Measurements from ENCODE around the gene DNM3. TPM values are rescaled to one million over a fixed set of nuclear protein-coding genes. Genes with fewer than 3 reads are reported as not detected.

DNM3 gene
- total and polyA plus RNA-seq, 10 of the 15 experiments (the other 5 are each of a cell fraction or from before 2014, with no cell fraction given), result 0.03 to 1.5 (median 0.08) TPM; not detected in 3

DNA sequence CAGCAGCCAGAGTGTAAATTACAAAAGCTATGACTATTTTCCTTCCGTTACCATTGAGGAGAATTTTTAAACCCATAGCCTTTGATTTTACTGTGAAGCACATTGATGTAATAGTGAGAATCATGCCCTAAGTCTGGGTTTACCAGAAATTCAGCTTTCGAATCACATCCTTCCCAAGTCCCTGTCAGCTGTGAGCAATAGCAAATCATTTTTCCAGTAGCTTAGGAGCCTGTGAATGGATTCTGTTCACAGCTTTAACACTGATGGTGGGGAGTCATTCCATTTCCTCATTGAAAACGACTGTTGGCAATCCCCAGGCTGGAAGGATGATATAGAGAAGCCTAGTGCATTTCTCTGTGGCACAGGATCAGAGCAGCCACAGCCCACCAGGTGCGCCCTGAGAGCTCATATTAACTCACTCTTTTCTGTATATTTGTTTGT lies 497.0 kb downstream of the DNM3 start (continued):
- TF ChIP-seq CBFB (IDR thresholded peaks at IDR 0.05; ENCODE audit: low read depth), result 0 out of 2 replicates have a peak, but pooled peaks have one; percentile 32
- TF ChIP-seq MTA2 (IDR thresholded peaks at IDR 0.05; ENCODE audit: low read depth), result peak; percentile 42; the same call in 1 of the 2 replicates
- TF ChIP-seq BMI1 (IDR thresholded peaks at IDR 0.05; ENCODE audit: borderline replicate concordance), result no peak
- TF ChIP-seq MYC (IDR thresholded peaks at IDR 0.05; ENCODE audit: insufficient read depth, insufficient read length, insufficient replicate concordance, low read length, severe bottlenecking), result no peak
- TF ChIP-seq CEBPB (IDR thresholded peaks at IDR 0.05; ENCODE audit: borderline replicate concordance in 1 of 2, low read depth in 2 of 2, low read length in 2 of 2), result no peak
- TF ChIP-seq NFYB (IDR thresholded peaks at IDR 0.05; ENCODE audit: insufficient read depth, low read depth, low read length), result no peak
- TF ChIP-seq EGR1 (IDR thresholded peaks at IDR 0.05; ENCODE audit: borderline replicate concordance in 1 of 2, low read depth in 2 of 2, low read length in 2 of 2), result no peak
- no peak for TF ChIP-seq SUZ12 (IDR thresholded peaks at IDR 0.05; ENCODE audit: unreplicated experiment)
- TF ChIP-seq, protein P1, sequence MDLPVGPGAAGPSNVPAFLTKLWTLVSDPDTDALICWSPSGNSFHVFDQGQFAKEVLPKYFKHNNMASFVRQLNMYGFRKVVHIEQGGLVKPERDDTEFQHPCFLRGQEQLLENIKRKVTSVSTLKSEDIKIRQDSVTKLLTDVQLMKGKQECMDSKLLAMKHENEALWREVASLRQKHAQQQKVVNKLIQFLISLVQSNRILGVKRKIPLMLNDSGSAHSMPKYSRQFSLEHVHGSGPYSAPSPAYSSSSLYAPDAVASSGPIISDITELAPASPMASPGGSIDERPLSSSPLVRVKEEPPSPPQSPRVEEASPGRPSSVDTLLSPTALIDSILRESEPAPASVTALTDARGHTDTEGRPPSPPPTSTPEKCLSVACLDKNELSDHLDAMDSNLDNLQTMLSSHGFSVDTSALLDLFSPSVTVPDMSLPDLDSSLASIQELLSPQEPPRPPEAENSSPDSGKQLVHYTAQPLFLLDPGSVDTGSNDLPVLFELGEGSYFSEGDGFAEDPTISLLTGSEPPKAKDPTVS (IDR thresholded peaks at IDR 0.05; ENCODE audit: low read depth, low read length), result no peak
- no peak for TF ChIP-seq NFXL1 (IDR thresholded peaks at IDR 0.05; ENCODE audit: borderline replicate concordance)
- no peak for TF ChIP-seq TCF3 (IDR thresholded peaks at IDR 0.05; ENCODE audit: borderline replicate concordance, insufficient read depth, low read depth, low read length)
- no peak for TF ChIP-seq TARDBP (IDR thresholded peaks at IDR 0.05; ENCODE audit: borderline replicate concordance)
- TF ChIP-seq SPI1 (IDR thresholded peaks at IDR 0.05; ENCODE audit: borderline replicate concordance, insufficient read depth, low read depth, low read length), result peak; percentile 47
- TF ChIP-seq, protein P2, sequence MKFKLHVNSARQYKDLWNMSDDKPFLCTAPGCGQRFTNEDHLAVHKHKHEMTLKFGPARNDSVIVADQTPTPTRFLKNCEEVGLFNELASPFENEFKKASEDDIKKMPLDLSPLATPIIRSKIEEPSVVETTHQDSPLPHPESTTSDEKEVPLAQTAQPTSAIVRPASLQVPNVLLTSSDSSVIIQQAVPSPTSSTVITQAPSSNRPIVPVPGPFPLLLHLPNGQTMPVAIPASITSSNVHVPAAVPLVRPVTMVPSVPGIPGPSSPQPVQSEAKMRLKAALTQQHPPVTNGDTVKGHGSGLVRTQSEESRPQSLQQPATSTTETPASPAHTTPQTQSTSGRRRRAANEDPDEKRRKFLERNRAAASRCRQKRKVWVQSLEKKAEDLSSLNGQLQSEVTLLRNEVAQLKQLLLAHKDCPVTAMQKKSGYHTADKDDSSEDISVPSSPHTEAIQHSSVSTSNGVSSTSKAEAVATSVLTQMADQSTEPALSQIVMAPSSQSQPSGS (IDR thresholded peaks at IDR 0.05; ENCODE audit: low read length), result peak; percentile 54; the same call in 1 of the 2 replicates
- TF ChIP-seq, protein P3, sequence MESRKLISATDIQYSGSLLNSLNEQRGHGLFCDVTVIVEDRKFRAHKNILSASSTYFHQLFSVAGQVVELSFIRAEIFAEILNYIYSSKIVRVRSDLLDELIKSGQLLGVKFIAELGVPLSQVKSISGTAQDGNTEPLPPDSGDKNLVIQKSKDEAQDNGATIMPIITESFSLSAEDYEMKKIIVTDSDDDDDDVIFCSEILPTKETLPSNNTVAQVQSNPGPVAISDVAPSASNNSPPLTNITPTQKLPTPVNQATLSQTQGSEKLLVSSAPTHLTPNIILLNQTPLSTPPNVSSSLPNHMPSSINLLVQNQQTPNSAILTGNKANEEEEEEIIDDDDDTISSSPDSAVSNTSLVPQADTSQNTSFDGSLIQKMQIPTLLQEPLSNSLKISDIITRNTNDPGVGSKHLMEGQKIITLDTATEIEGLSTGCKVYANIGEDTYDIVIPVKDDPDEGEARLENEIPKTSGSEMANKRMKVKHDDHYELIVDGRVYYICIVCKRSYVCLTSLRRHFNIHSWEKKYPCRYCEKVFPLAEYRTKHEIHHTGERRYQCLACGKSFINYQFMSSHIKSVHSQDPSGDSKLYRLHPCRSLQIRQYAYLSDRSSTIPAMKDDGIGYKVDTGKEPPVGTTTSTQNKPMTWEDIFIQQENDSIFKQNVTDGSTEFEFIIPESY (IDR thresholded peaks at IDR 0.05), result no peak
- TF ChIP-seq PAX8 (IDR thresholded peaks at IDR 0.05), result no peak
- TF ChIP-seq NFYA (IDR thresholded peaks at IDR 0.05; ENCODE audit: borderline replicate concordance, low read depth, low read length), result no peak
- no peak for TF ChIP-seq BHLHE40 (IDR thresholded peaks at IDR 0.05; ENCODE audit: borderline replicate concordance in 1 of 2, low read depth in 2 of 2, low read length in 1 of 2)
- no peak for TF ChIP-seq STAT1 (conservative IDR thresholded peaks at IDR 0.05)
- no peak for TF ChIP-seq CTCF (IDR thresholded peaks at IDR 0.05 in 2 of 3, conservative IDR thresholded peaks at IDR 0.05 in 1 of 3; ENCODE audit: control insufficient read depth in 2 of 3, extremely low read depth in 1 of 3, insufficient read depth in 1 of 3, low read depth in 3 of 3, low read length in 3 of 3)

All from GM12878 (cell line).